ENCODE results near the gene KIAA1671. TPM values are rescaled to one million over a fixed set of nuclear protein-coding genes. Genes with fewer than 3 reads are reported as not detected.

Gene KIAA1671
- polyA plus RNA-seq, 3 donors = 4.4 to 5.5 (median 4.8) TPM

DNA sequence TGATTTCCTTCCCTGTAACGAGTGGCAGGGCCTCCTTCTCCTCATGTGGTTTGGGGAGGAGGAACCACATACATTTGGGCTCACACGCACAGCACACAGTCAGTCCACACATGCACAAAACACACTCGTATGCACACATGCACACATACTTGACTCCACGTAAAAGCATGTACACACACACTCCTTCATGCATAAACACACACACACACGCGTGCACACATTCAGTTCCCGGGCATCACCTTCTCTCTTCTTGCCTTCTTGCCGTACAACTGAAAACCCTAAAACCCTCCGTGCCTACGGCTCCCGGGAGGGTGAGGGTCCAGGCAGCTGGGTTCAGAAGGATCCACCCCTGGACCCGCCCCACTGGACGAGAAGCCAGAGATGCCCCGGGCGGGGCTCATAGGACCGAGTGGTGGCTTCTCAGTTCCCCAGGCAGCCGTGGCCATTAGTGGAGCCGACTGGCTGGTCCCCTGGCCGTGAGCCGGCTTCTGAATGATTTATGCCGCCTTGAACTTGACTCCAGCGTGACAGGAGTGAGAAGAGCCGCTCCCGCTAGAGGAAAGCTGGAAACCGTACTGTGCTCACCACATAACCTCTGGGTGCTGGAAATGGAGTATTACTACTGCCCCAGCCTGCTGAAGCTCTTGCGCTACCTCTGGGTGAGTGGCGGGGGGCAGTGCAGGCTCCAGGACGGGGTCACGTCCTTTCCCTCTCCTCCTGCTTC, 117.4 kb downstream of the KIAA1671 start:
- H3K27ac ChIP-seq (ENCODE audit: low read depth, low read length) = no peak overlapping the region
- 29 to 70% (median 31%) methylated on average over 29 of the region's 29 CpGs for WGBS, 3 donors

DNA sequence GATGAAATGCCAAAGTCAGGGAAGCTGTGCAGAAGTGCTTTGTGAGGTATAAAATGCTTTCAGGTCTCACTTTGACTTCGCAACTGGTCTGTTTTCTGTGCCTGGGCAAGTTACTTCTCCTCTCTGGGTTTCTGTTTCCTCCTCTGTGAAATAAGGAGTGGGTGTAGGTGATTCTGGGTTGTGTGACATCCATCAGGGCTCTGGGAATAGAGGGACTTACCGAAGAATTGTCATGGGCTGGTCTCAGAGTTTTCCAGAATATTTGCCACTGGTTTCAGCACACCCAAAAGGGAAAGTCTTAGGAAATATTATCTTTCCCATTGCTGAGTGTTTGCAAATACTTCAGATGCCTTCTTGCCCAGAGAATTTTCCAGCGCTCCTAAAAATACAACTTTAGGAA, 118.4 kb downstream of the KIAA1671 start:
- WGBS, 3 donors = 53 to 82% (median 79%) methylated on average over 3 of the region's 3 CpGs
- H3K27ac ChIP-seq (ENCODE audit: low read depth, low read length) = no peak overlapping the region

DNA sequence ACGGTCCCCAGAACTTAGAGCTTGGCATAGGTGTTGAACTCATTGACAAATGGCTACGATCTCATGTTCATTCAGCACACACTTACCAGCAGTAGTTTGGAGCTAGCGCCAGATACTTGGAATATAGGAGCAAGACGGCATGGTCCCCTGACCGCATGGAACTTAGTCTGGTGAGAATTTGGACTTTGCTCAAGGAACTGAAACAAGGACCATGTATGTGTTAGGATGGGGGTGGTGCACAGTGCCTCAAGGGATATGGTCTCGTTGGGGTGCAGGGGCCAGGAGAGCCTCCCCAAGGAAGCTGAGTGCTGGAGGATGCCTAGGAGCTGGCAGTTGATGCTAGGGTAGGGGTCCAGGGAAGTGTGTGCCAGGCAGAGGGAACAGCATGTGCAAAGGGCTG, 119.2 kb downstream of the KIAA1671 start:
- 88 to 93% (median 89%) methylated on average over 6 of the region's 6 CpGs for WGBS, 3 donors
- H3K27ac ChIP-seq (ENCODE audit: low read depth, low read length) = no peak overlapping the region

DNA sequence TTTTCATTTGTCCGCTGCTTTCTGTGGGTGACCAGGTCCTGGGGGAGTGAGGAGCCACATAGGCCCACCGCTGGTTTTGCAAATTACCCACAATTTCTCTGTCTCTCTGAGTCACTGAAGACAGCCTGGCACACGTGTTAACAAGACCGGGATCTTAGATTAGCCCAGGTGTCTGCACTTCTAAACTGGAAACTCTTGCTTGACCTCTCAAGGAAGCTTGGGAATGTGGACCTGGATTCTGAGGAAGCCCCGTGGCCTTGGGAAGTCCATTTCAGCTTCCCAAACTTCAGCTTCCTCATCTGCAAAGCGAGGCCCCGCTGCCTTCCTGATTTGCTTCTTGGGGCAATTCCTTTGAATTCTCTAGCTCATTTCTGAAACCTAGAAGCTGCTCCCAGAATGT, 119.9 kb downstream of the KIAA1671 start:
- no peak overlapping the region for H3K27ac ChIP-seq (ENCODE audit: low read depth, low read length)
- WGBS, 3 donors = 82 to 88% (median 83%) methylated on average over 7 of the region's 7 CpGs

DNA sequence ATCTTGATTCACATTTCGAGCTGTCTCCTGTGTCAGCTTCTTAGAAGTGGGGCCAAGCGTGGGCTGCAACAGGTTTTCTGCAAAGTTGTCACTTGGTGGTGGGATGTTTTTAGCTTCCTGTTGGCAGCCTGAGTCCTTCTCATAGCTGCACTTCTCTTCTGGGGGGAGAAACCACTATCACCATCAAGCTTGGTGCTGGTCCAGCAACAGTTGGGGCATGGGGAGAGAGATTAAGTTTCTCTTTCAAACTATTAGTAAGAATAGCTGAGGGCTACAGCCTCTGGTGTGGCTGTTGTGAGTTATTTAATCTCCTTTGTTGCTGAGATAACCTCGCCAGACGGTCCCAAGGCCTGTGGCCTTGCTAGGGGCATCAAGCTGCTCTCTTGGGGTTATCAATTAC, 123.8 kb downstream of the KIAA1671 start:
- WGBS, 3 donors = 53 to 67% (median 67%) methylated on average over 4 of the region's 4 CpGs
- H3K27ac ChIP-seq (ENCODE audit: low read depth, low read length) = no peak overlapping the region

DNA sequence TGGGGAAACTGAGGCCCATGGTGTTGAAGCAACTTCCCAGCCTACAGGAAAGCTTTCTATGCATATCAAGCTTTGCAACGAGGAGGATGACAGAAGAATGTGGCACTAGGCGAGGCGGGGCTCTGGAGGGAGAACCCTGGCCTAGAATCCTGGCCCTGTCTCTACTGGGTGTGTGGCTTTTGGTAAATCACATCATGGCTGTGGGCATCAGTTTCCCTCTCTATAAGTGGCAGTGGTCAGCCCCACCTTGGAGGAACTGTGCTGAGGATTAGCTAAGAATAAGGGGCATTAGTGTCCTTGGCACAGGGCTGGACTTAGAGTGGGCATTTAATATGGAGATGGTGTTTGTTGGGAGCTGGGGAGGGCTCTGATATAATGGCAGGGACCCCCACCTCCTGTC, 124.5 kb downstream of the KIAA1671 start:
- 47 to 83% (median 72%) methylated on average over 3 of the region's 3 CpGs for WGBS, 3 donors
- no peak overlapping the region for H3K27ac ChIP-seq (ENCODE audit: low read depth, low read length)

DNA sequence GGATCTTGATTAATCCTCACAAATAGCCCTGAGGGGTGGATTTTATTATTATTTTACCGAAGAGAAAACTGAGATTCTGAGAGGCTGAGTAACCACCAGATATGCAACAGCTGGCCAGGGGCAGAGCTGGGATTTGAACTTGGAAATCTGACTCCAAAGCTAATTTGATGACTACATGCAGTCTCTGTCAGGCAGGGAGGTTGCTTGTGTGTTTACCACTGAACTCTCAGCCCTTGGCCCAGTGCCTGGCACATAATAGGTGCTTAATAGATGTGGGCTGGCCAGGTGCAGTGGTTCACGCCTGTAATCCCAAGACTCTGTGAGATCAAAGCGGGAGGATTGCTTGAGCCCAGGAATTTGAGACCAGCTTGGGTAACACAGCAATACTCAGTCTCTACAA, 125.4 kb downstream of the KIAA1671 start:
- no peak overlapping the region for H3K27ac ChIP-seq (ENCODE audit: low read depth, low read length)
- 85 to 87% (median 86%) methylated on average over 3 of the region's 3 CpGs for WGBS, 3 donors

DNA sequence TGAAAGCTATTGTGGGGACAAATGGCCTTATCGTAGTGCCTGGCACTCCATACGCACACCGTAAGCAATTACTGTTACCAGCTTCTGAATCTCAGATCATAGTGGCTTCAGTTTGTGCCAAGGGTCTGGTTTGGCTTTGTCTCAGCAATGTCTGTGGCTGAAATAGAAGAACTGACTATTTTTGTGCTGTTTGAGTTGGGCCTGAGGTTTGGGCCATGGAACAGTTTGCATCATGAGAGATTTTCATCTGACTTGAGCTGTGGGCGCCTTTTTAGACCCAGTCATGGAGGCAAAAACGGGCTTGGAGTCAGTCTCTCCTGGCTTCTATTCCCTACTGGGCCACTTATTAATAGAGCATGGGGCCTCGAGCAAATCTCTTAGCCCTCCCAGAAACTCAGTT, 126.1 kb downstream of the KIAA1671 start:
- WGBS, 3 donors = 90 to 94% (median 92%) methylated on average over 6 of the region's 6 CpGs
- no peak overlapping the region for H3K27ac ChIP-seq (ENCODE audit: low read depth, low read length)

DNA sequence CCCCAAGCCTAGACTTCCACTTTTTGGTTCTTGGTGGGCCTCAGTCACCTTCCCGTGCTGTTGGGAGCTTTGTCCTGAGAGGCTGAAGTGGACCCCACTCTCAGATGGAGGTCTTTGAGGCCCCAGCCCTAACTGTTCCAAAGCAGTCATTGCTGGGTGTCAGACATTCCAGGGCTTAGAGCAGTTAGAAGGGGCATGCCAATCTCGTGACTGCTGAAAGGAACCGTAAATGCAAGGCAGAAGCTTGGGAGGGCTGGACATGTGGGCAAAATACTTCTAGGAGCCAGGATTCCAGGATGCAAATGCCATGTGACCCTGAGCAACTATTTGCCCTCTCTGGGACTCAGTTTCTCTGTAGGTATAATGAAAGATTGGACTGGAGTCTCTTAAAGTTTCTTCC, 128.3 kb downstream of the KIAA1671 start:
- H3K27ac ChIP-seq (ENCODE audit: low read depth, low read length) = no peak overlapping the region
- 82 to 86% (median 84%) methylated on average over 3 of the region's 3 CpGs for WGBS, 3 donors

DNA sequence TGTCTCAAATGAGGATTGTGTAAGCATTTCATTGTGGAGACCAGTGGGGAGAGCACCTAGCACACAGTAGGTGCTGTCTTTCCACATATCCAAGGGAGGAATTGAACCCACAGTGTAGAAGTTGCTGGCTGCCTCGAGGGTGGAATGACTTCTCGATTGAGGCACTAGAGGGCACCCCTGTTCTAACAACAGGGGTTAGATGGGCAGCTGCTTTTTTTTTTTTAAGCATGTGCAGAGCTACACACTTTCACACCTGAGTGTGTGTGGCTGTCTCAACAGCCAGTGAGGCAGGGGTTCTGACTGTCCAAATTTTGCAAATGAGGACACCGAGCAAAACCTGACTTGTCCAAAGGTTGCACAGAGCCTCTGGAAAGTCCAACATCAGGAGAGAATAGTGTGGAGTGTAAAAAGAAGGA, 128.9 kb downstream of the KIAA1671 start:
- WGBS, 3 donors = 17 to 31% (median 19%) methylated on average over 3 of the region's 3 CpGs
- H3K27ac ChIP-seq (ENCODE audit: low read depth, low read length) = no peak overlapping the region

DNA sequence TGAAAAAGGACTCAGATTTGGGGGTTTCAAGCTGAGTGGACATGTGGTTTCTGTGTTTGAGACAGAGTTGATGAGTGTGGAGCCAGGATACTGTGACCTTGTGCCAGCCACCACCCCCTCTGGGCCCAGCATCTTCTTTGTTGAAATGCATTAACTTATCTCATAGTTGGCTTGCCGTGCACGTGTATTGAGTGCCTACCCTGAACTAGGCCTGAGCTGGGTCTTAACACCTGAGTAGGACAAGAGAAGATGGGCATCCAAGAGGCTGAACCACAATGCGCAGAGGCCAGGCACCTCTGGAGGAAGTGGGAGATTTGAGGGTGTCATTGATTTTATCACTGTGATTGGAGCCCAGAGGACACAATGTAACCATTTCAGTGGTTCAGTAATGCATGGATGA, 129.6 kb downstream of the KIAA1671 start:
- WGBS, 3 donors = 91 to 94% (median 91%) methylated on average over 3 of the region's 3 CpGs
- H3K27ac ChIP-seq (ENCODE audit: low read depth, low read length) = no peak overlapping the region

DNA sequence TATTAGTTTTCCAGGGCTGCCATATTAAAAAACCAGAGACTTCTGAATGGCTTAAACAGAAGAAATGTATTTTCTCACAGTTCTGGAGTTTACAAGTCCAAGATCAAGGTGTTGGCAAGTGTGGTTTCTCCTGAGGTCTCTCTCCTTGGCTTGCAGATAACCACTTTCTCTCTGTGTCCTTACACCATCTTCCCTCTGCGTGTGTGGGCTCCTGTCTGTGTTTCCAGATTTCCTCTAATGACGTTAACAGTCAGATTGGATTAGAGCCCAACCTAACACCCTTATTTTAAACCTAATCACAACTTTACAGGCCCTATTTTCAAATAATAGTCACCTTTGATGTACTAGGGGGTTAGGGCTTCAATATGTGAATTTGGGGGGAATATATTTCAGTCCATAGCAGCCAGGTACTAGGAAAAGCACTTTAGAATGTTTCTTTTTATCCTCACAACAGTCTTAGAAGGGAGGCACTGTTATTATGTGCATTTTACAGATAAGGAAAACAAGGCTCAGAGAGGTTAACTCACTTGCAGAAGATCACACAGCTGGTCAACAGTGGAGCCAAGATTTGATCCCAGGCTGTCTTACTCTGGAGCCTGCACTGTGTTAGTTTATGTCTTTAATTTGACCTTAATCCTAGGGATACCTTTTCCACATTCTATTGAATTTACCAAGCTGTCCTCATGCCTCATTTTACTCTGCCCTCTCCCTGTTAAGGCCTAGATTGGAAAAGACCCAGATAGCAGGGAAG, 130.7 kb downstream of the KIAA1671 start:
- WGBS, 3 donors = 53 to 74% (median 70%) methylated on average over 2 of the region's 2 CpGs
- H3K27ac ChIP-seq (ENCODE audit: low read depth, low read length) = no peak overlapping the region

DNA sequence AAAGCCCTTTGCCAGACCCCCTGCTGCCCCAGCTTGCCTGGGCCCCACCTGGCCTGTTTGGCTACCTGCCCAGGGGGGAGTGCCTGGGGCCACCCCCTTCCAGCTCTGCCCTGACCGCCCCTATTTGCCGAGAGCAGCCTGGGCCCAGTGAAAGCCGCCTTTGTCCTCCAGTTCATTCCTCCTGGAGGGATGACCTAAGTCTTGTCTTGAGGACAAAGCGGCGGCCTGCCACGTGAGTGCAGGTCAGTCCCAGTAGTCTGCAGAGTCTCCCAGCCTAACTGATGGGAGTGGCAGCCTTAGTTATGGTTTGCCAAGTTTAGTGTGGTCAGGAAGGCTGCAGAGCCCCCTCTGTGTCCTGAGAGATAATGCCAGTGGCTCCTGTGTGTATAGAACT, 131.3 kb downstream of the KIAA1671 start:
- H3K27ac ChIP-seq (ENCODE audit: low read depth, low read length) = no peak overlapping the region
- 80 to 90% (median 82%) methylated on average over 6 of the region's 6 CpGs for WGBS, 3 donors

DNA sequence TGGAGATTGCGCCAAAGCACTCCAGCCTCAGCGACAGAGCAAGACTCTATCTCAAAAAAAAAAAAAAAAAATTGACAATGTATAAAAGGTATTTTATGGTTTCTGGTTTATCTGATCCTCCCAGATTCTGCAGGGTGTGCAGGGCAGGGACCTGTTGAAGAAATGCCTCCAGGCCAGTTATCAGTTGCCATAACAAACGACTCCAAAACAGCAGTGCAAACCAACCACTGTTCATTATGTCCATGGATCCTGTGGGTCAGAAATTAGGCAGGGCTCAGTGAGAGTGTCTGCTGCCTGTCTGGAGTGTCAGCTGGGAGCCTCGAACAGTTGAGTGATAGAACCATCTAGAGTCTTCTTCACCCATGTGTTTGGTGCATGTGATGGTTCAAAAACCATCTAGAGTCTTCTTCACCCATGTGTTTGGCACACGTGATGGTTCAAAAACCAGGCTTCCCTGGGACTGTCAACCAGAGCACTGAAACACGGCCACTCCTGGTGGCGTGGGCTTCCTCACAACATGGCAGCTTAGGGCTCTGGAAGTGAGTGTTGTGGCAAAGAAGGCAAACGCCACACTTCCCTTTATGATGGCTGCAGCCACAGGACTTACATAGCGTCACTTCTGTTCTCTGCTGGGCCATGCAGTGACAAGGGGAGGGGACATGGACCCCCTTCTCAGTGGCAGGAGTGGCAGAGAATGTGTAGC, 132.0 kb downstream of the KIAA1671 start:
- H3K27ac ChIP-seq (ENCODE audit: low read depth, low read length) = no peak overlapping the region
- WGBS, 3 donors = 86 to 92% (median 90%) methylated on average over 9 of the region's 9 CpGs

DNA sequence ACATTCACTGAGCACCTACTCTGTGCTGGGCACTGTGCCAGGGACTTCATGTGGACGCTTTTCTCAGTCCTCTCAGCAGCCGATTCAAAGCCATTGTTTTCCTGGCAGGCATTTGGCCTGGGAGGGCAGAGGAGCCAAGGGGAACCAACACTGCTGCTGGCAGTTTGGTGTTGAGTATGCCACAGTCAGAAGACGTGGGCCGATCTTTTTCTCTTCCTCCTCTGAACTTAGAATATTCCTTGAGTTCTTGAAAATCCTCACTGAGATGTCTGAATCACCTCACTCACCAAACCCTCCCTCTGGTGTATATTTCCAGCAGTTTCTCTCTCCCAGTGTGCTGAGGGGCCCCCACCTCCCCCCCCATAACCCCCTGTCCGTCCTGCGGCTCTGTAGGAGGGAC, 132.6 kb downstream of the KIAA1671 start:
- WGBS, 3 donors = 62 to 81% (median 68%) methylated on average over 6 of the region's 6 CpGs
- no peak overlapping the region for H3K27ac ChIP-seq (ENCODE audit: low read depth, low read length)

DNA sequence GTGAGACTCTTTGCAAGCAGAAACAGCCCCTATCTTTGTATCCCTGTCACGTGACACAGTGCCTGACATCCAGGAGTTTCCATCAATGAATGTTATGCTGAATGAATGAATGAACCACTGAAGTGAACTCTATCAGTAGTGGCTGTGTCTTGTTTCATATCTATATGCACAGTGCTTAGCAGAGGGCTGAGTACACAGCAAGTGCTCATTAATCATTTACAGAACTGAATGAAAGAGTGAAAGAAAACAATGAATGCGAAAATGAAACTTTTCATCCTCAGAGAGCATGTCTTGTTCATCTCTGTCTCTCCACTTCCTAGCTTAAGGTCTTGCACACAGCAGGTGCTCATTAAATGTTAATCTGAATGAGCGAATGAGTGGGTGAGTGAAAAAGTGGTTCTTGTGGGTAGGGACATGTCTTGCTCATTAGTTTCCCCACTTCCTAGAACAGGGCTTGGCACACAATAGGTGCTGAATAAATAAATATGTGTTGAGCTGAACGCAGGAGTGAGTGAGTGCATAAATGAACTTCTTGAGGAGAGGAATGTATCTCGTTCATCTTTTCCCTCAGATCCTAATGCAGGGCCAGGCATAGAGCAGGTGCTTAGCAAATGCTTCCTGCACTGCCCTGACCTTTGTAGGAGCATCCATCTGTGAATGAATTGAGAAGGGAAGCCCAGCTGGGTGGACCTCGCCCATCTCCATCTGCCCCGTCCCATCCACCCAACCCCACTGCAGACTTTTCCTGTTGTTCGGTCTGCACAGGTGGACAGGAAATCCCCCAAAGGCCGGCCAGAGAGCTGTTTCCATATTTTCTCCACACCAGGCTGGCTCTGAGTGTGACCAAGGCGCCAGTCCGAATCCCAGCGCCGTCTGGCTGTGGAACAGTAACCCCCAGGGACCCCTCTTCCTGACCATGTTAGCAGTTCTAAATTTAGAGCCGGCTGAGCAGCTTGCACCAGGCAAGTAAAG, 133.7 kb downstream of the KIAA1671 start:
- WGBS, 3 donors = 26 to 63% (median 28%) methylated on average over 14 of the region's 14 CpGs
- H3K27ac ChIP-seq (ENCODE audit: low read depth, low read length) = no peak overlapping the region

DNA sequence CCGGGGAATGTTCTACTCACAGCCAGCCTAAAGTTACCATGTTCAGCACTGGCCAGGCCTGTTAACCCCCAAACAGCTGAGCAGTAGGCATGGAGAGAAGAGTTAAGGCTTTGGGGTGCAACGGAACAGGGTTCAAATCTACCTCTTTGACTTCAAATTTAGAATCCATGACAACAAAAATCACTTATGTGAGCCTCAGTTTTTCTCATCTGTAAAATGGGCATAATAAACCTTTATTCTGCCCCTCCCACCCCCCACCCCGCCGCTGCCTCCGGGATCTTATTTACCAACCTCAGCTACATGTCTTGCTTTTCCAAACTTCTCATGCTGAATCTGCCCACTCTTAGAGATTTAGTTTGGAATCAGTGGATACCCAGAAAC, 134.4 kb downstream of the KIAA1671 start:
- H3K27ac ChIP-seq (ENCODE audit: low read depth, low read length) = no peak overlapping the region
- 61 to 77% (median 68%) methylated on average over 5 of the region's 5 CpGs for WGBS, 3 donors

DNA sequence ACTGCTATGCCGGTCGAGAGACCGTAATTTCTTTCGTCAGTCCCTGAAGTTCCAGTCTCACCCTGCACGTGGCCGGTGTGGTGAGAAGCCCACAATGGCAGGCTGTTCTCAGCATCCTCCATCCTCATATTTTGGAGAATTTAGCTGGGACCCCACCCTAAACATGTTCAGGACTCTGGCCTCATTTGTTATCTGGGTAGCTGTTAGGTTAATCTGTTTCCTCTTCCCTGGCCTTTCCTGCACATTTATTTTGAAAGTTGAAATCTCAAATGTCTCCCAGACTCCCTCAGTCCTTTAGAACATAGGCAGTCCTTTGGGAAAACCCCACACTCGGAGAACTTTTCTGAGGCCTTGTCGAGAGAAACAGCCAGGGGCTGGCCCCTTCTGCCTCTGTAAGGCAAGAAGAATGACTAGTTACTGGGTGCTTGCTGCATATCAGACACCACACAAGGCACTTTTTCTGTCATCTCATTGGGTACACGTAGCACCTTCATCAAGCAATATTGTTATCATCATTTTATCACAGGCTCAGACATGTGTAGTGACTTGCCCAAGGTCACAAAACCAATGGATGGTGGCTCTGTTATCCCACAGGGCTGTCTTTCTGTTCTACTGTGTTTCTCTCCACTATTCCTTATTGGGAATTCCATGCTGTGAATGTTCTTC, 137.8 kb downstream of the KIAA1671 start:
- WGBS, 3 donors = 67 to 74% (median 71%) methylated on average over 9 of the region's 9 CpGs
- no peak overlapping the region for H3K27ac ChIP-seq (ENCODE audit: low read depth, low read length)
